Adrenal gland (tissue), 5 donors: ENCODE results near the gene GSAP.

Experiments
- POLR2A ChIP-seq, 2 donors: fragments of 450-650 bp; IDR thresholded peaks; one replicate each; pipeline ENCODE4 v1.6.1; 2017; ENCODE audit warnings: antibody characterized with exemption in 2 of 2, mild to moderate bottlenecking in 2 of 2, moderate library complexity in 1 of 2
- TF ChIP-seq, protein P1 (sequence below), 6 experiments: fragments of 450-650 bp in 4 of 6; fragments of 200-600 bp in 2 of 6; sonication (generic) in 1 of 6; IDR thresholded peaks; 1 replicate in 5 of 6; 2 replicates in 1 of 6; pipeline versions ENCODE4 v1.5.1 to v1.8.0; 2016 to 2021; ENCODE audit warnings: antibody characterized with exemption in 6 of 6, mild to moderate bottlenecking in 2 of 6, moderate library complexity in 1 of 6
- donor health status: DM: no; HTN: no; CAD: no.

DNA sequence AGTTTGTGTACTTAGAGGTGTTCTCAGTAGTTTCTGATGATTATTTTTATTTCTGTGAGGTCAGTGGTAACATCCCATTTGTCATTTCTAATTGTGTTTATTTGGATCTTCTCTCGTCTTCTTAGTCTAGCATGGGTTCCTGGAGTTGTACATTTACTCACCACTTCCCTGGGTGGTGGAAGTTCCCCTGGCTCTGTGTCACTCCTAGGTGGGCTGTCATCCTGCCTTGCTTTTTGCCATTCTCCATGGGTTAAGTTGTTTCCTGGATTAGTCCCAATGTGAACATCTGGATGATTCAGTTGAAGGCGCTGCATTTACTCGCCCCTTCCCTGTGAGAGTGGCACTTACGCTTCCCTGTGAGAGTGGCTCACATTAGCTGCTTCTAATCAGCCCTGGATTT lies 48.2 kb downstream of the GSAP start:
- TF ChIP-seq, protein P1, sequence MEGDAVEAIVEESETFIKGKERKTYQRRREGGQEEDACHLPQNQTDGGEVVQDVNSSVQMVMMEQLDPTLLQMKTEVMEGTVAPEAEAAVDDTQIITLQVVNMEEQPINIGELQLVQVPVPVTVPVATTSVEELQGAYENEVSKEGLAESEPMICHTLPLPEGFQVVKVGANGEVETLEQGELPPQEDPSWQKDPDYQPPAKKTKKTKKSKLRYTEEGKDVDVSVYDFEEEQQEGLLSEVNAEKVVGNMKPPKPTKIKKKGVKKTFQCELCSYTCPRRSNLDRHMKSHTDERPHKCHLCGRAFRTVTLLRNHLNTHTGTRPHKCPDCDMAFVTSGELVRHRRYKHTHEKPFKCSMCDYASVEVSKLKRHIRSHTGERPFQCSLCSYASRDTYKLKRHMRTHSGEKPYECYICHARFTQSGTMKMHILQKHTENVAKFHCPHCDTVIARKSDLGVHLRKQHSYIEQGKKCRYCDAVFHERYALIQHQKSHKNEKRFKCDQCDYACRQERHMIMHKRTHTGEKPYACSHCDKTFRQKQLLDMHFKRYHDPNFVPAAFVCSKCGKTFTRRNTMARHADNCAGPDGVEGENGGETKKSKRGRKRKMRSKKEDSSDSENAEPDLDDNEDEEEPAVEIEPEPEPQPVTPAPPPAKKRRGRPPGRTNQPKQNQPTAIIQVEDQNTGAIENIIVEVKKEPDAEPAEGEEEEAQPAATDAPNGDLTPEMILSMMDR (IDR thresholded peaks at IDR 0.05) = no peak
- TF ChIP-seq POLR2A (IDR thresholded peaks at IDR 0.05) = no peak
